RWPE2 (cell line): ENCODE results near the gene TPM4.

Experiments
- ATAC-seq: fragments of 200-7000 bp; cut with Tn5 transposase; 3 replicates; pipeline ENCODE4 v1.9.1; 2021; ENCODE audit warnings: low read depth
- DNase-seq: peaks from one replicate; pipeline ENCODE4 v3.0.0-alpha.2; 2020; ENCODE audit warnings: low spot score
- H3K27ac ChIP-seq: fragments of 450-650 bp; 2 replicates; pipeline ENCODE4 v1.5.1; 2017; ENCODE audit warnings: mild to moderate bottlenecking; ENCODE audit not compliant: poor library complexity, severe bottlenecking
- H3K27me3 ChIP-seq: fragments of 250-450 bp; sonication (Bioruptor Pico); 2 replicates; pipeline ENCODE4 v1.5.1; 2021; ENCODE audit warnings: mild to moderate bottlenecking, moderate library complexity; ENCODE audit not compliant: insufficient read depth, poor library complexity, severe bottlenecking
- H3K36me3 ChIP-seq: fragments of 250-450 bp; sonication (Bioruptor Pico); 2 replicates; pipeline ENCODE4 v1.5.1; 2020; ENCODE audit warnings: low read depth, mild to moderate bottlenecking, moderate library complexity
- H3K4me1 ChIP-seq: fragments of 250-450 bp; sonication (Bioruptor Pico); 2 replicates; pipeline ENCODE4 v1.5.1; 2021; ENCODE audit warnings: mild to moderate bottlenecking, moderate library complexity; ENCODE audit not compliant: insufficient read depth, poor library complexity, severe bottlenecking
- H3K4me3 ChIP-seq: fragments of 250-450 bp; sonication (Bioruptor Pico); 2 replicates; pipeline ENCODE4 v1.5.1; 2021; ENCODE audit warnings: mild to moderate bottlenecking, moderate library complexity; ENCODE audit not compliant: severe bottlenecking
- H3K9me3 ChIP-seq: fragments of 250-450 bp; sonication (Bioruptor Pico); 2 replicates; pipeline ENCODE4 v1.5.1; 2021; ENCODE audit warnings: mild to moderate bottlenecking, moderate library complexity; ENCODE audit not compliant: severe bottlenecking
- CTCF ChIP-seq: fragments of 450-650 bp; IDR thresholded peaks from one replicate; pipeline ENCODE4 v1.5.1; 2017; ENCODE audit warnings: mild to moderate bottlenecking, moderate library complexity; ENCODE audit not compliant: poor library complexity, severe bottlenecking

The TPM4 gene

GRCh38 chr19:16146112-16146511 is 69.8 kb downstream of the TPM4 start:
- peaks cover 9% of the 10 kb centered on the region for H3K4me1 ChIP-seq
- H3K27me3 ChIP-seq, result no peaks in the 10 kb centered on the region
- ATAC-seq (no peak), DNase-seq (no peak)
- no peak overlapping the region for H3K27ac ChIP-seq
- TF ChIP-seq CTCF, result no peak
- H3K4me3 ChIP-seq, result no peak overlapping the region
- no peaks in the 10 kb centered on the region for H3K9me3 ChIP-seq
- H3K36me3 ChIP-seq, result no peaks in the 10 kb centered on the region

GRCh38 chr19:16148443-16149229 is 72.3 kb downstream of the TPM4 start:
- ATAC-seq, result no peak
- Histone ChIP-seq H3K27me3 (no peaks in the 10 kb centered on the region), H3K27ac (no peak overlapping the region), H3K36me3 (no peaks in the 10 kb centered on the region), H3K4me1 (peaks cover 6% of the 10 kb centered on the region), H3K9me3 (no peaks in the 10 kb centered on the region), H3K4me3 (no peak overlapping the region)
- DNase-seq, result no peak
- no peak for TF ChIP-seq CTCF
